ENCODE data around the gene SYNJ2.

Gene SYNJ2

GRCh38 chr6:158013904-158014504 is 32.3 kb downstream of the SYNJ2 start:
- no peak for DNase-seq (ENCODE audit: low read depth in 3 of 3)

- DNase-seq (ENCODE audit: low read depth in 3 of 3), result no peak
Measured at GRCh38 chr6:158014505-158015187, 33.0 kb downstream of the SYNJ2 start.

GRCh38 chr6:158015188-158015506 is 33.5 kb downstream of the SYNJ2 start:
- DNase-seq (ENCODE audit: low read depth in 3 of 3), result no peak

- no peak for DNase-seq (ENCODE audit: low read depth in 3 of 3)
Measured at GRCh38 chr6:158016571-158017383, 35.1 kb downstream of the SYNJ2 start.

GRCh38 chr6:158017621-158018040 is 36.0 kb downstream of the SYNJ2 start:
- no peak for DNase-seq (ENCODE audit: low read depth in 3 of 3)

GRCh38 chr6:158018041-158018771 is 36.5 kb downstream of the SYNJ2 start:
- DNase-seq (ENCODE audit: low read depth in 3 of 3), result no peak

DNA sequence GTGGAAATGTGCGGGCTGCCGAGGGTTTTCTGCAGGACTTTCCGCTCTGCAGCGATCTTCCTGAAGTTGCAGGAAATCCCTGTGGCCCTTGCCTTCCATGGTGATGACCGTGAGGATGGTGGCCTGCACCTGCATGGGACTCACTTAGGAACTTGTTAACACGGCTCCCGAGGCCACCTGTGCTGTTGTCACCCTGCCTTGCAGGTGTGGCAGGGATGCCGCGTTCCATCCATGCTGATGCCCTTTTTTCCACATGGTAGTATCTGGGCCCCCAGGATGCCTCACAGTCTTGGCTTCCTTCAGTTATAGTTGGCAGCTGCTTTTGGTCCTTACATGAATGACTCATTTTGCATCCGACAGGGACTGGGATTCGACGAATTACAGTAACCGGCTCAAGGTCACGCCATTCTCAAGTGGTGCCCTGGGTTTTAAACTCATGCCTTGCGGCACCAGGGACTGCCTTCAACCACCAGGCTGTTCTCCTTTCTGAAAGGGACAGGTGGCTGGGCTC is 37.2 kb downstream of the SYNJ2 start:
- no peak for DNase-seq (ENCODE audit: low read depth in 3 of 3)

GRCh38 chr6:158019416-158019815 is 37.8 kb downstream of the SYNJ2 start:
- no peak for DNase-seq (ENCODE audit: low read depth in 3 of 3)

DNA sequence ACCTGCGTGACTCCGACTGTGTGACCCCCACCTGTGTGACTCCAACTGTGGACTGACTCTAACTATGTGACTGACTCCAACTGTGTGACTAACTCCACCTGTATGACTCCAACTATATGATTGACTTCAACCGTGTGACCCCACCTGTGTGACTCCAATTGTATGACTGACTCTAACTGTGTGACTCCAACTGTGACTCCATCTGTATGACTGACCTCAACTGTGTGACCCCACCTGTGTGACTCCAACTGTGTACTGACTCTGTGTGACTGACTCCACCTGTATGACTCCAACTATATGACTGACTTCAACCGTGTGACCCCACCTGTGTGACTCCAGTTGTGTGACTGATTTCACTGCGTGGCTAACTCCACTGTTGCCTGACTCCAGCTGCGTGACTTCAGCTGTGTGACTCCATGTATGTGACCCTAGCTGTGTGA is 38.6 kb downstream of the SYNJ2 start:
- DNase-seq (ENCODE audit: low read depth in 3 of 3), result no peak

DNA sequence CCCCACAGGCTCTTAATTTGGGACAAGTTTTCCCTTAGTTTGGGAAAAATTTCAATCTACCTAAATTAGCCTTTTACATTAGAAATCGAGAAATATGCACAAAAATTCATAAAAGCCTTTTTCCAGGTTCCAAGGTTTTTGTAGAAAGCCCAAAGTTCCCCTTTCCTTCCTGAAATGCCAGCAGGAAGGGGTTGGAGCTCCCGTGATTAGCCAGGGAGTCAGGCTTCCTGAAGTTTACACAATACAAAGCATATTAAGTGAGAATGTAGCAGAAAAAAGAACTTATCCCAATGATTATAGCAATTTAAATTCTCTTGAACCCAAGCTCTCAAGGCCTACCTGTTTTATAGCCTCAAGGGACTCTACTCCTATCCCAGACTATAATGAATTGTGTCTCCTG is 39.1 kb downstream of the SYNJ2 start:
- DNase-seq (ENCODE audit: low read depth in 3 of 3), result no peak

DNA sequence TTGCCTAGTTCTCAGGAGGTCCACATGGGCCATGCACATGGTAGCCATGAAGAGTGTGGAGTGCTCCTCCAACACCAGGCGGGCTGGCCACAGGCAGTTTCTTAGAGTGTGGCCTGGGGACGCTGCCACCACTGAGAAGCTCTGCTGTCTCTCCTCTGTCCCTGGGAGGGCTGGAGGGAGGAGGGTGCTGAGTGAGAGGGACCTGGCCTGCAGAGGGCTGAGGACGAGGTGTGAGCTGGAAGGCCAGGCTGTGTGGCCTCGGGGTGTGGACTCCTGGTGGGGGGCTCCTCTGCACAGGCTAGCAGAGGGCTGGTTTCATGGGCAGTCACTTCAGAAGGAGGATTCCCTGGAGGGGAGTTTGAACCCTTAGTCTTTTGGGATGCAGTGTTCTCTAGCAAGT is 39.7 kb downstream of the SYNJ2 start:
- no peak for DNase-seq (ENCODE audit: low read depth in 3 of 3)

GRCh38 chr6:158021814-158022748 is 40.4 kb downstream of the SYNJ2 start:
- no peak for DNase-seq (ENCODE audit: low read depth in 3 of 3)

DNA sequence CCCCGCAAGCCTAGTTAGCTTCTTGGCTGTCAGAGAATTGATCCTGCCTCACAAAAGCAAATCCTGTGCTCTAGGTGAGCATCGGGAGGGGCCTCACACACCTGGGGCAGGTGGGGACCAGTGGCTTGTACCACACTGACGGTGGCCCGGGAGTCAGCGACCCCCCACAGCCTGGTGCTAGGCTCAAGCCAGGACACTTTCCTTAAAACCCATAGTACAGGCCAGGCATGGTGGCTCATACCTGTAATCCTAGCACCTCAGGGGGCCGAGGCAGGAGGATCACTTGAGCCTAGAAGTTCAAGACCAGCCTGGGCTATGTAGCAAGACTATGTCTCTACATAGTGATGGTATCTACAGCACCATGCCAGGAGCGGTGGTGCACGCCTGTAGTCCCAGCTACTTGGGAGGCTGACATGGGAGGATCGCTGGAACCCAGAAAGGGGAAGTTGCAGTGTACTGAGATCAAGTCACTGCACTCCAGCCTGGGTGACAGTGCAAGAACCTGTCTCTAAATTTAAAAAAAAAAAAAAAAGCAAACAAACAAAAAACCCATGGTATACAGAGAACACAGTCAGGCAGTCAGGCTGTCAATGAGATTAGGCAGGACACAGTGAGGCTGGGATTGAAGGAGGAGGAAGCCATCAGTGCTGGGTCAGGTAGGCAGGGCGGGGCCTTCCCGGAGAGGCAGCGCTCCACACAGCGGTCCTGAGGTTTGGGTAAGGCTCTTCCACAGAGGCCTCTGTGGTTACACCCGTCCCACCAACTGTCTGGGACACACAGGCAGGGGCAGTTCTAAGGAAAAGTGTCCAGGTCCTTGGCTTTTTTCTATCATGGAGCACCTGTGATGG is 41.3 kb downstream of the SYNJ2 start:
- DNase-seq (ENCODE audit: low read depth in 3 of 3), result no peak

GRCh38 chr6:158023597-158023939 is 41.9 kb downstream of the SYNJ2 start:
- no peak for DNase-seq (ENCODE audit: low read depth in 3 of 3)

GRCh38 chr6:158024566-158025297 is 43.1 kb downstream of the SYNJ2 start:
- no peak for DNase-seq (ENCODE audit: low read depth in 3 of 3)

- peak; percentile 66 to 78 (median 76) for DNase-seq (ENCODE audit: low read depth in 3 of 3)
Measured at GRCh38 chr6:158026054-158026900, 44.6 kb downstream of the SYNJ2 start.

DNA sequence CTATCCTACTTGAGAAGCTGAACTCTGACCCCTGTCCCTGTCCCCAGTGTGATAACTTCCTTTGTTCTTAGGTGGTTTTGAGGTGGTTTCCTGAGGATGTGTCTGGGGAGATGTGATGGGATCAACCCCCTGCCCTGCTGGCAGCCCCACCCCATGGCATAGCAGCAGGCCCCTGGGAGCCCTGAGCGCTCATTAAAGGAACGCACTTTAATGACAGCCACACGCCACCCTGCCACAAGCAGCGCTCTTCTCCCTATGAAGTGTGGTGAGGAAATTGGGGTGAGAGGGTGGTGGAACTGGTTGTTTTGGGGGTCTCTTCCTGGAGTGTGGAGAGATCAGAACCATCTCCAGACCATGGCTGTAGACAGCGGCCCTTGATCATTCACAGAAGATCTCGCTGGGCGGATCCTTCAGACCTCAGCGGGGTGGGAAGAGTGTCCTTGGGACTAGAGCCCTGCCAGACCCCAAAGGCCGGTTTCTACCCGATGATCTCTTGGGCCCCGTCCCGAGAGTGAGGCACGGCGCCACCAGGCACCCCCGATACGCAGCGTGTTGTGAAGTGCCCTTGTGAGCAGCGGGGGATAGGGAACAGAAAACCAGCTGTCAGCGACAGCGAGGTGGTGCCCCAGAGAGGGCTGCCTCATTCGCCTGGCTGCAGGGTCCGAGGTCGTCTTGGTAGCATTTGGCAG is 45.4 kb downstream of the SYNJ2 start:
- no peak for DNase-seq (ENCODE audit: low read depth in 3 of 3)
